K562 treated with DMSO at 1 percent for 24 hours (cell line): Measurements from ENCODE around the gene CPEB3. TPM values are rescaled to one million over a fixed set of nuclear protein-coding genes. Genes with fewer than 3 reads are reported as not detected.

Experiments used
- total RNA-seq: library from RNA; unstranded; fragments of 300-600 nt; gene quantifications from 2 replicates; pipeline ENCODE4 v1.2.3, GENCODE V29; 2022; ENCODE audit warnings: low read depth; ENCODE audit not compliant: insufficient read depth

Gene CPEB3
- 1.6 and 2.1 TPM in 2 replicates for total RNA-seq

DNA sequence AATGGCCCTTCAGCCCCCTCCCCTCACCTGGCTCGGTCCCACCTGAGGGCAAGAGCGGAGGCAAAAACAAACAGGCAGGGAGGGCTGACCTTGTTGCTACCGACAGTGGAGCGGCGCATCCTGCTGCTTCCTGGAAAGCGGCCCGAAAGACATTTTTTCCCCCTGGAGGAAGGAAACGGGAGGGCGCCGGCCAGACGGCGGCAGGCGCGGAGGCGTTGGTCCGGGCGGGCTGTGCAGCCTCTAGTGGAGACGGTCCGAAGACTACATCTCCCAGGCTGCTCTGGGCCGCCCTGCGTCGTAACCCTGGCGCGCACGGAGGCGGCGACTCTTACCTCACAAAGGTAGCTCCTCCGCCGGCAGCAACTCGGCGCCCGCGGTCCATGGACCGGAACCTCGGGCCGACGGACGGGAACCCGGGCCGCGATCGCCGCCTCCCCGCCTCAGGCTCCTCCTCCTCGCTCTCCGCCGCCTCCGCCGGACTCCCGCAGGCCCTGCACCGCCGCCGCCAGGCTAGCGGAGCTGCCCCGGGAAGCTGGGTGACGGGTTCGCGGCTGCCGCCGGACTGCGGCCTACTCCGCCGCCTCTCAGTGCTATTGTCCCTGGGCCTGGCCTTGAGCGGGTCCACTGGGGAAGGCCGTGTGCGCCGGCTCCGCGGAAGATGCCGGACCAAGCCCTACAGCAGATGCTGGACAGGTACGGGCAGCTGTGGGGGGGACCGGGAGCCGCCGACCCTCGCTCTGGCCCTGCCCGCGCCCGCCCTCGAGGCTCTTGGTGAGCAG, at the start of gene CPEB3, which contains the start of gene MARCHF5:
CPEB3 (minus strand) TSS at position 242 of the 779 bp plus-strand sequence. CDS start 50,728 bp downstream, outside the sequence.
MARCHF5 (plus strand) TSS at position 331 of the 779 bp plus-strand sequence; CDS start at position 659, 328 bp downstream.

Other genes starting within 250 kb of the CPEB3 start
- gene MARCHF5, start 89 bp upstream of the CPEB3 start, total RNA-seq: 14.7 and 15.6 TPM in 2 replicates